GM19463 (cell line): ENCODE measurements around the gene DEFB128.
"Not testable (repeated sequence)": the region's sequence is repeated elsewhere in the genome, so short reads cannot be mapped to it uniquely, and the experiment has no call there.

Experiments
- ATAC-seq: cut with Tn5 transposase; IDR thresholded peaks from one replicate; pipeline ENCODE4 v1.9.1; 2021; ENCODE audit warnings: mild to moderate bottlenecking, moderate library complexity; ENCODE audit not compliant: unreplicated experiment

Gene DEFB128

GRCh38 chr20:189611-190010 lies at the start of gene DEFB128:
DEFB128 (minus strand) TSS chr20:189711; CDS start chr20:189623, 88 bp downstream.
- ATAC-seq, result no peak

DNA sequence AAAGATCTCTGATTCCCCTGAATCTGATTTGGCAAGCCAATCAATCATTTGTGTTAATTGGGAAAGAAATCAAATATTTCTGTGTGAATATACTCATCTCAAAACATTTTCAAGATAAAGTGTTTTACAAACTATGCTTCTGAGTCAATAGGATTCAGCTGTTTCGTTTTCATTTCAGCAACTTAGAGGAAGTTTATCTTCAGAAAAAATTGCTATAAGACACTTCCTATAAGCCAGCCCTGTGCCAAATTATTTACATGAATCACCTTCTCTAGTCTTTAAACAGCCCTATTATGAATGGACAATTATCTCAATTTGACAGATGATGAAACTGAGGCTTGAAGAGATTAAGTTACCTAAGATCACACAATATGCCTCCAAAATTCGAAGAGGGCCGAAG lies 48.4 kb upstream of the DEFB128 start:
- no peak for ATAC-seq

DNA sequence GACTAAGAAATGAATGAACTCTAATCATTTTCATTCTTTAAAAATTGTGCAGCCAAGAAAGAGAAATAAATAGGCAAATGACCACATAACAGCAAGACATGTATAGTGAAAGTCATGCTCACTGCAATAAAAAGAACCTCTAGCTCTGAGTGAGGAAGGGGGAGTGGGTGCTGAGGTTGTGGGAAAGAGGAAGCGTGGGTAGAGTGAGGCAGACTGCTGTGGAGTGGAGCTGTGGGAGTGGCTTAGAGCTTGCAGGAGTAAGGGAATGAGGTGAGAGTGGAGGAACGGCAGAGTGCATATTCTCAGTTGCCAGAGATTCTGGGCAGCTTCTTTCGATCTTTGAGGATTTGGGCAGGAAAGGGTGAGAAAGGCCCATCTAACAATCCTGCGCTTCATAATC lies 48.0 kb upstream of the DEFB128 start:
- ATAC-seq, result no peak

DNA sequence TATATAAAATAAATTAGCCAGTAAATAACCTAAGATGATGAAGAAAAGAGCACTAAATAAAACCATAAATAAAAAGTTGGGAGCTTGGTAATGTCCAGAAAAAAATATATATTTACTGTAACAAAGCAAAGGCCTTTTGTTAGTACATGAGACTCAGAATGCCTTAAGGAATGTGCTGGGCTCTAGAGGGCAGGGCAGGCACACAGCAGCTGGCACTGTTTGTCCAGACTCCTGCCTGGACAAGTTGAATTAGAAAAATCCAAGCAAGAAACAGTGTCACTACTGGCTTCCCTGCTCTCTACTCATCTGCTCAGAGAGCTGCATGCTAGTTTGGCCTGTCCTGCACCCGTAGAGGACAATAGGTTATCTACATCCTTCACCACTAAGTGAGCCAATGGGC lies 46.4 kb upstream of the DEFB128 start:
- ATAC-seq, result no peak

DNA sequence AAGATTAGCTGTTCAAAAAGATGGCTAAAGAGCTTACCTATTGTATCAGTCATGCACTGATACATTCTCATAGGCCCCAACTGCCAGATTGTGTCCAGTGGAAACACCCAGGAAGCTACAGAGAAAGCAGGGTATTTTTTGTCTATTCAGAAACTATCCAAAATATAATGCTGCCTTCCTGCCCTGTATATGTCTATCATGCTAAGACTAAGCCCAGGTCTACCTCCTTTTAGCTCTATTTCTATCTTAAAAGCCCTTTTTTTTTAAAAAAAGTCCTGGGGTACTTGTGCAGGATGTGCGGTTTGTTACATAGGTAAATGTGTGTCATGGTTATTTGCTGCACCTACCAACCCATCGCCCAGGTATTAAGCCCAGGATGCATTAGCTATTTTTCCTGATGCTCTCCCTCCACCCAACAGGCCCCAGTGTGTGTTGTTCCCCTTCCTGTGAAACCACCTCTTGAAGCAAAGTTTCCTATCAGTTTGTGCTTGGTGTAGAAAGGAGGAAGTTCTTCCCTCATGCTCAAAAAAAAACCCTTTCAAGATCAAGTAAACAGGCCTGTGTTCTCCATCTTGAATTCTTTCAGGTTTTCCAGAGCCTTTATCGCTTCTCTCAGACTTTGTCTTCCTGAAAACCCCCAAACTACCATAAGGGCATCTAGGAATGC lies 38.1 kb upstream of the DEFB128 start:
- no peak for ATAC-seq

DNA sequence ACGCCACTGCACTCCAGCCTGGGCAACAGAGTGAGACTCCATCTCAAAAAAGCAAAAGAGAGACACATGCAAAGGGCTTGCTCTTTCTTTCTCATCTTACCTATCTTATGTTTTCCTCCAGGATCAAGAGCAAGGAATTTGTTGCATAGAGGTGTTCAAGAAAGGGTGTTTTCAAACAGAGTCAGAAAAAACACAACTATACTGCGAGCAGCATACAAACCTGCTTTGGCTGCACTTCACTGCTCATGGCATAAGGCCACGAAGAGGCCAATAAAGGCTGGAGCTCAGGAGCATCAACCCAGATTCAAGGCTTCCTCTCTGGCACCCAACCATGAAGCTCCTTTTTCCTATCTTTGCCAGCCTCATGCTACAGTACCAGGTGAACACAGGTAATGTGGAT lies 37.4 kb upstream of the DEFB128 start, which contains the start of gene DEFB129:
Gene DEFB129, plus strand, starts transcription at position 301 of the 400 bp plus-strand sequence. Its CDS starts 31 bp downstream, at position 332.
- no peak for ATAC-seq

DNA sequence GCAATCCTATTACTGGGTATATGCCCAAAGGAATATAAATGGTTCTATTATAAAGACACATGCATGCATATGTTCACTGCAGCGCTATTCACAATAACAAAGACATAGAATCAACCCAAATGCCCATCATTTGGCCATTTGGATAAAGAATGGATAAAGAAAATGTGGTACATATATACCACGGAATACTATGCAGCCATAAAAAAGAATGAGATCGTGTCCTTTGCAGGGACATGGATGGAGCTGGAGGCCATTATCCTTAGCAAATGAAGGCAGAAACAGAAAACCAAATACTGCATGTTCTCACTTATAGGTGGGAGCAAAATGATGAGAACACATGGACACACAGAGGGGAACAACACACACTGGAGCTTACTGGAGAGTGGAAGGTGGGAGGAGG lies 36.4 kb upstream of the DEFB128 start:
- ATAC-seq, result not testable (repeated sequence)

- ATAC-seq, result no peak
Observed at GRCh38 chr20:221258-221830, 31.8 kb upstream of the DEFB128 start.

DNA sequence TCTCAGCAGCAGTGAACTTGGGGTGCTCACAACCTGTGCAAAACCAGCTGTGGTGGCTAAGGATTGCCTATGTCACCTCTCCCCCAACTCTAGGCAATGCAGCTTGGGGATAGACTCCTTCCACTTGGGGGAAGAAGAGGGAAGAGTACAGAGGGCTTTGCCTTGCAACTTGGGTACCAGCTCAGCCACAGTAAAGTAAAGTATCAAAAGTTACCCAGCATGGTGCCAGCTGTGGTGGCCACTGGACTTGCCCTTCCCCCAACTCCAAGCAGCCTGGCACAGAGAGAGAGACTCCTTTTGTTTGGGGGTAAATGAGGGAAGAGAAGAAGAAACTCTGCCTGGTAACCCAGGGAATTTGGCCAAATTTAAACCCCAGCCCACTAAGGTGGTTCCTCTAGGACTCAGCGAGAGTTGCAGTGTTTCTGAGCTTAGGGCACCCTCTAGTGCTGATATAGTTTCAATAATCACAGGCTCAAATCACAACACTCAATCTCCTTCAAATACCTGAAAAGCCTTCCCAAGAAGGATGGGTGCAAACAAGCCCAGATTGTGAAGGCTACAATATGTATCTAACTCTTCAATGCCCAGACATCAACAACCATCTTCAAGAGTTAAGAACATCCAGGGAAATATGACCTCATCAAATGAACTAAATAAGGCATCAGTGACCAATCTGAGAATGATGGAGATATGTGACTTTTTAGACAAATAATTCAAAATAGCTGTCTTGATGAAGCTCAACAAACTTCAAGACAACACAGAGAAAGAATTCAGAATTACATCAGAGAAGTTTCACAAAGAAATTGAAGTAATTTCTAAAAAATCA lies 30.0 kb upstream of the DEFB128 start:
- ATAC-seq, result no peak

DNA sequence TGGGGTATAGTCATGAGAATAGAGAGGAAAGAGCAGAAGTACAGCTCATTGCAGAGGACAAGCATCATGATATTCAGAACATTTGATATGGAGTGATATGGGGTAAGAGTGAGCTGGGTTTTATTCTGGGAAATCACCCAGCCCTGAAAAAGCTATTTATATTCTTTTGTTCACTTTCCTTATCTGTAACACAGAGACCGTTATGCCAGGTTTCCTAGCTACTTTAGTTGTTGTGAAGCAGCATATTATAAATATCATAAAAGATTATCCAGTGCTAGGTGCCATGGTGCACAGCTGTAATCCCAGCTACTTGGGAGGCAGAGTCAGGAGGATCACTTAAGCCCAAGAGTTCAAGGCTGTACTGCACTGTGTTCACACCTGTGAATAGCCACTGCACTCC lies 27.8 kb upstream of the DEFB128 start:
- no peak for ATAC-seq

DNA sequence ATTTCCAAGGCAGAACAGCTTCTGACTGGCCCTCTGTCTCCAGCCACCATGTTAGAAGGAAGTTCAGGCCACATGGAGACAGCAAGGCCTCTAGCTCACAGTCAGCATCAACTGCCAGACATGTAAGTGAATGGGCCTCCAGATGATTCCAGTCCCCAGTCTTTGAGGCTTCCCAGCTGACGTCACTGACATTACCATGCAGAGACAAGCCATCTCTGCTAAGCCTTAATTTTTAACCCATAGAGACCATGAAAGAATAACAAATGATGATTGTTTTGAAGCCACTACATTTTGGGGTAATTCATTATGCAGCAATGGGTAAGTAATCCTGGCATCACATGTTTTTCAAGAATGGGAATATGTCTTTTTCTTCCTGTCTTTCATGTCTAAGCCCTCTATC lies 26.3 kb upstream of the DEFB128 start:
- no peak for ATAC-seq

DNA sequence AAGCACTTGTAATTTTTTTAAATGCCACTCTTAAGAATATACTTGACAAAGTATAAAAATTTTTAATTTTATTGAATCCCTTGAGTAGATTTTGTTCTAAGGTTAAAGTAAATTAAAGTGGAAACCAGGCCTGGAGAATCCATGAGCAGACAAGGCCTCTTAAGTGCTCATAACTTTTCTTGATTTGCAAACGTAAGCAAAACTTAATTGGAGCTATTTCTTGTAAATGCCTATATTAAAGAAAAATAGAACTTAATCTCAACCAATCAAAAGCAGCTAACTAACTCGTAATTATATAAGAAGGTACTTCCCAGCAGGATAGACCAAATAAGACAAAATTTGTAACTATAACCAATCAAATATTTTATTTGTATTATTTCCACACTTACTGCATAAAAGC lies 24.9 kb upstream of the DEFB128 start:
- ATAC-seq, result no peak

DNA sequence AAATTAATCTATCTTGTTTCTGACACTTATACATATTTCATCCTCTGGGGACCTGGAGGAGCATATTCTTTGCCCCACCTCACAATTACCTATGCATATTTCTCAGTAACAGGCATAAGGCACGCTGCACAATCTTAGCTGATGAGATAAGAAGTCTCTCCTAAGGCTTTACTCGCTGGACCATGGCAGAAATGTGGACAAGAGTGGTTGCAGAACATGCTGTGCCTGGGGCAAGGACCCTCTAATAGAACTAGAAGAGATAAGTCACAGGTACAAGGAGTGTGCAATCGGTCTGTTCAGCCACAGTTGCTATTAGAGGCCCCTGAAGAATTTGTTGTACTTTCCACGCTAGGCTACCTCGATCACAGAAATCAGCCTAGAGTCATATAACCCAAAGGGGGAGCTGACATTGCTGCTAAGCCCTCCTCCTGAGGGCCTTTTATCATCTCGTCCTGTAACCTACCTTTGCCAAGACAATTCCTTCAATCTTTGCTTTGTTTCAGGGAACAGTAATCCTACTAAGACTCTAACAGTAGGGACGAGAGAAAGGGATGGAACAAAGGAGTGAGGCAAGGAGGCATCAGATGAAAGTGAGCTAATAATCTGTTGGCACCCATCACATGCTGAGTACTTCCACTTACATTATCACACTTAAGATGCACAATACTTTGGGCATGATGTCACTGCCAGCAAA lies 21.4 kb upstream of the DEFB128 start:
- ATAC-seq, result no peak

GRCh38 chr20:208942-209566 lies 19.5 kb upstream of the DEFB128 start:
- ATAC-seq, result no peak

DNA sequence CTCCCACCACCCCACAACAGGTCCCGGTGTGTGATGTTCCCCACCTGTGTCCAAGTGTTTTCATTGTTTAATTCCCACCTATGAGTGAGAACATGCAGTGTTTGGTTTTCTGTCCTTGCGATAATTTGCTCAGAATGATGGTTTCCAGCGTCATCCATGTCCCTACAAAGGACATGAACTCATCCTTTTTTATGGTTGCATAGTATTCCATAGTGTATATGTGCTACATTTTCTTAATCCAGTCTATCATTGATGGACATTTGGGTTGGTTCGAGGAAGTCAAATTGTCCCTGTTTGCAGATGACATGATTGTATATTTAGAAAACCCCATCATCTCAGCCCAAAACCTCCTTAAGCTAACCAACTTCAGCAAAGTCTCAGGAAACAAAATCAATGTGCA lies 14.1 kb upstream of the DEFB128 start:
- ATAC-seq, result not testable (repeated sequence)

- ATAC-seq, result no peak
Observed at GRCh38 chr20:199996-200395, 10.5 kb upstream of the DEFB128 start.

DNA sequence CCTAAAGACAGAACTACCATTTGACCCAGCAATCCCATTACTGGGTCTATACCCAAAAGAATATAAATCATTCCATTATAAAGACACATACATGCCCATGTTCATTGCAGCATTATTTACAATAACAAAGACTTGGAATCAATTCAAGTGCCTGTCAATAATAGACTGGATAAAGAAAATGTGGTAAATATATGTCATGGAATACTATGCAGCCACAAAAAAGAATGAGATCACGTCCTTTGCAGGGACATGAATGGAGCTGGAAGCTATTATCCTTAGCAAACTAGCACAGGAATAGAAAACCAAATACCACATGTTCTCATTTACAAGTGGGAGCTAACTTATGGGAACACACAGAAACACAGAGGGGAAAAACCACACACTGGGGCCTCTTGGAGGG lies 8.7 kb upstream of the DEFB128 start:
- ATAC-seq, result no peak

DNA sequence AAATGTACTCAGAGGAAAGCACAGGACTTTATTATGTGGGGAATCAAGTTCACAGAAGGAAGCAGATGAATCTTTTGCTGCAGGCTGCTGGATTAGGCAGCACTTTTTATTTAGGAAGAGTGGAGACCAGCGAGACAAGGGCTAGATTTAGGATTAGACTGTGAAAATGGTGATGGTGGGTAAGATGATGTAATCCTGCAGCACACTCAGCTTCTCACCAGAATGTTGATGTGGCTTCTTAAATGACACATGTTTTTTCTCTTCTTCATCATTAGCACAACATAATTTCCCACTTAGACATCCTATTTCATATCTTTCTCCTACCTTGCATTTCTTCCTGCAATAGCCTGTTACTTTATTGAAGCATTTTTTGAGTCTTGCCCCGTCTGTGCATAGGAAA lies 1.8 kb downstream of the DEFB128 start:
- no peak for ATAC-seq

GRCh38 chr20:184288-184687 lies 5.2 kb downstream of the DEFB128 start:
- no peak for ATAC-seq

DNA sequence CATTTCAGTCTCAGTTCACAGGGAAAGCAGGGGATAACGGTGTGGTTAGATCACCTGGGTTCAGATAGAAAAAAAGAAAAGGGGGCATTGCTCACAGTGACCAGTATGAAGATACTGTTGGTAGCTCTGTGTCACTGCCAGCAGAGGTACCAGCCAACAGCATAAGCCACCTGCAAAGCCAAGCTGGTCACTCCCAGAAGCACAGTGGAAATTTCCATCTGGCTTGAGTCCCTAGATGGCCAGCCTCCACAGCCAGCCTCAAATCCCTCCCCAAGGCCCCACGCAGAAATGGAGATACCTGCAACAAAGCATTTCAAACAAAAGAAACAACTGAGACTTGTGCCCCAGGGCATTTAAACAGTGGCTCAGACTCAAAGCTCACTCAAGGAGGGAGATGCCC lies 20.6 kb downstream of the DEFB128 start:
- no peak for ATAC-seq

GRCh38 chr20:164618-165017 lies 24.9 kb downstream of the DEFB128 start:
- no peak for ATAC-seq
